Karpas-422 (cell line): ENCODE measurements around the gene SPACA7. TPM values are rescaled to one million over a fixed set of nuclear protein-coding genes. Genes with fewer than 3 reads are reported as not detected.

Source experiments
- DNase-seq: peaks from one replicate; pipeline ENCODE4 v3.0.0-alpha.2; 2015
- H2AFZ ChIP-seq: fragments of 200-600 bp; sonication (generic); 2 replicates; pipeline ENCODE4 v1.6.1; 2014; ENCODE audit warnings: antibody characterized with exemption, low read length, mixed read lengths
- H3K27ac ChIP-seq: fragments of 200-600 bp; sonication (generic); 2 replicates; pipeline ENCODE4 v1.5.1; 2014; ENCODE audit warnings: mild to moderate bottlenecking, low read length, moderate library complexity
- H3K27me3 ChIP-seq: fragments of 200-600 bp; sonication (generic); 2 replicates; pipeline ENCODE4 v1.6.1; 2014; ENCODE audit warnings: low read length, mixed read lengths
- H3K36me3 ChIP-seq: fragments of 200-600 bp; sonication (generic); 2 replicates; pipeline ENCODE4 v1.6.1; 2014; ENCODE audit warnings: low read length, mixed read lengths; ENCODE audit not compliant: insufficient read depth
- H3K4me1 ChIP-seq: fragments of 200-600 bp; sonication (generic); 2 replicates; pipeline ENCODE4 v1.6.1; 2014; ENCODE audit warnings: mild to moderate bottlenecking, low read length, mixed read lengths
- H3K4me2 ChIP-seq: fragments of 200-600 bp; sonication (generic); 2 replicates; pipeline ENCODE4 v1.6.1; 2014; ENCODE audit warnings: low read length, low read depth, mild to moderate bottlenecking; ENCODE audit not compliant: poor library complexity, severe bottlenecking
- H3K4me3 ChIP-seq: fragments of 200-600 bp; sonication (generic); 2 replicates; pipeline ENCODE4 v1.5.1; 2014; ENCODE audit warnings: mild to moderate bottlenecking, antibody characterized with exemption, low read length, mixed read lengths
- H3K79me2 ChIP-seq: fragments of 200-600 bp; sonication (generic); 2 replicates; pipeline ENCODE4 v1.6.1; 2014; ENCODE audit warnings: mild to moderate bottlenecking, low read length, mixed read lengths
- H3K9ac ChIP-seq: fragments of 200-600 bp; sonication (generic); 2 replicates; pipeline ENCODE4 v1.6.0; 2014; ENCODE audit warnings: low read length
- H3K9me2 ChIP-seq: fragments of 200-600 bp; sonication (generic), shearing (Covaris generic); replicated peaks from 2 replicates; pipeline ENCODE4 v1.6.0; 2014; ENCODE audit warnings: mild to moderate bottlenecking, low read length, moderate library complexity; ENCODE audit not compliant: insufficient read depth
- H3K9me3 ChIP-seq: fragments of 300-700, 200-600 bp; sonication (generic); 2 replicates; pipeline ENCODE4 v1.6.1; 2014; ENCODE audit warnings: low read length, mixed read lengths
- H4K20me1 ChIP-seq: fragments of 200-600 bp; sonication (generic); 2 replicates; pipeline ENCODE4 v1.6.1; 2014; ENCODE audit warnings: mild to moderate bottlenecking, antibody characterized with exemption, low read length, low read depth; ENCODE audit not compliant: insufficient read depth
- total RNA-seq: library from RNA; depleted of rRNA; stranded (reverse); fragments of >200 nt; shearing (Covaris generic); gene quantifications from 2 replicates; pipeline ENCODE4 v1.2.3, GENCODE V29; 2014; ENCODE audit warnings: low replicate concordance; rRNA removed

The SPACA7 gene, protein sequence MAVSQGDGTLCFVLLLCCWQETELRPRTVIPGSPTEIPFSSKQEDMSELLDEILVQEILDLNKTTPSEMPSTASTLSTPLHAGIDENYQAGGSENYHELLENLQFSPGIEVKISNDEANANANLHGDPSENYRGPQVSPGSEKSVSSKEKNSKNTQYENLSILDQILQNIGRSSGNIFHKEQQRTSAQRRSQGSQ
- not detected in 2 replicates for total RNA-seq

DNA sequence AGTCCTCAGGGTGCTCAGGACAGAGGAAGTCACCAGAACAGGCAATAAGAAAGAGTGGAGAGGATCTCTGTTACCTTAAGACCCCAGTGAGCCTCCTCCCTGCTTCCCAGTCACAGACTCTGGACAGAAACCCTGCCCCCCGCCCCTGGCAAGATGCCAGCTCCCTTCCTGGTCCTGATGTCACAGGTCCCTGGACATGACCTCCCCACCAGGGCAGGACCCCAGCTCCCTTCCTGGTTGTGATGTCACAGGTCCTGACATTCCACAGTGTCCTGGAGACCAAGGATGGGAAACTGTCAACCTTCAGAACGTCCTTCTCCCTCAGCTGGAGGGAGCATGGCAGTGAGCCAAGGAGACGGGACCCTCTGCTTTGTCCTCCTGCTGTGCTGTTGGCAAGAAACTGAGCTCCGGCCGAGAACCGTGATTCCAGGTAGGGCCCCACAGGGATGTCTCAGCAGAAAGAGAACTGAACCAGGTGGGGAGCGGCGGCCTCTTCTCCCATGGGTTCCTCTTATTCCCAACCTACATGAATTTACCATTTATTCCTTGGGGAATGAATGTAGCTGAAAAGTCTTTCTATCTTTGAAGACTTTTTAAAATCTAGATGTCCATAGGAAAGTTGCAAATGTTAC is at the start of gene SPACA7:
Gene SPACA7 (plus strand): TSS at position 306 of the 632 bp plus-strand sequence. CDS start 31 bp downstream, at position 337.
- H3K4me2 ChIP-seq: no peak within 1 kb of the TSS
- no peaks in the 10 kb centered on the region for H3K79me2 ChIP-seq
- peaks cover 3% of the 10 kb centered on the region; the same call in 1 of the 2 replicates for H3K36me3 ChIP-seq
- DNase-seq: no peak
- H3K9me3 ChIP-seq: peaks cover 2% of the 10 kb centered on the region; the same call in 1 of the 2 replicates
- peaks cover 49% of the 10 kb centered on the region for H3K4me1 ChIP-seq
- no peaks in the 10 kb centered on the region for H4K20me1 ChIP-seq
- no peaks in the 10 kb centered on the region for H3K9me2 ChIP-seq
- H3K9ac ChIP-seq: no peak within 1 kb of the TSS
- no peak within 1 kb of the TSS for H3K27ac ChIP-seq
- H3K27me3 ChIP-seq: no peaks in the 10 kb centered on the region
- no peak within 1 kb of the TSS for H3K4me3 ChIP-seq
- no peak within 1 kb of the TSS for H2AFZ ChIP-seq

DNA sequence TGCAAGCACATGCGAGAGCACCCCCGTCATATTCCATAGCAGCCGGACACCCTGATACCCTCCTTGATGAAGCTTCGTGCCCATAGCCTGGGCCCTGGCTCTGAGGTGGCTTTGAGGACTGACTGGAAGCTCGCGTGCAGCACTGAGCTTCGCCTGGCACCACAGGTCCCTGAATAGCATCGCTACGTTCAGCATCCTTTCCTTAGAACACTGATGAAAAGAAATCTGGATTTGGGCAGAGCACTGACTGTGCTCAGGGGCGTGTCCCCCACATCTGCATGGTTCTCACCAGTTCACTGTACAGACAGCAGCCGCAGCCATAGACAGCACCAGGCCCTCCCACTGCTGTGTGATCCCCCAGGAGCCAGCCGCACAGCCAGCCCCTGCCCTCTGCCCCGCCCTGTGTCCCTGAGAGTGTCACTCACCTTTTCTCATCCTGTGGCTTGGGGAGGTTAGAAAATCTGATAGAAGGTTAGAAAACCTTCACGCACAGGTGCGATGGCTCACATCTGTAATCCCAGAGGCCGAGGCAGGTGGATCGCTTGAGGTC is 49.3 kb upstream of the SPACA7 start:
- H3K27ac ChIP-seq: no peak overlapping the region
- no peak overlapping the region for H2AFZ ChIP-seq
- H3K9me2 ChIP-seq: no peaks in the 10 kb centered on the region
- no peaks in the 10 kb centered on the region for H3K9me3 ChIP-seq
- no peak for DNase-seq
- no peak overlapping the region for H3K4me2 ChIP-seq
- H3K36me3 ChIP-seq: no peaks in the 10 kb centered on the region
- no peak overlapping the region for H3K9ac ChIP-seq
- no peaks in the 10 kb centered on the region for H3K4me1 ChIP-seq
- H3K27me3 ChIP-seq: no peaks in the 10 kb centered on the region
- H3K4me3 ChIP-seq: no peak overlapping the region
- no peaks in the 10 kb centered on the region for H3K79me2 ChIP-seq
- H4K20me1 ChIP-seq: no peaks in the 10 kb centered on the region

DNA sequence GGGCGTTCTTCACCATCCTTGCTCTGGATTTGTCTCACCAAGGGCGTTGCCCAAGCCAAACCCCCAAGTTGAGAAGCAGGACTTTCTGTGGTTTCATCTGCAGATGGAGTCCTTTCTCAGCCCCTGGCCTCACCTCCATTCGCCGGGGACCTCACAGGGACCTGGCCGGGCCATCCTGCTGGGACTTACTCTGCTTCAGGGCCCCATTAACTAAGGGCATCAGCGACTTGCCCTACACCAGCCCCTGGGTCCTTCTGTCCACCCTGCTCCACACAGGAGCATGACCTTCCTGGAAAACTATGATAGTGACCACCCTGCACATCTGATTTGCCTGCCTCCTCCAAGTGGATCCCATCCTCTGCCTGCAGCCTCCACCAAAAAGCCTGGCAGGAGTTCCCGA is 47.2 kb upstream of the SPACA7 start:
- Histone ChIP-seq H3K9me3 (no peaks in the 10 kb centered on the region), H3K79me2 (no peaks in the 10 kb centered on the region), H3K9me2 (no peaks in the 10 kb centered on the region), H3K36me3 (no peaks in the 10 kb centered on the region), H3K4me2 (no peak overlapping the region), H3K4me3 (no peak overlapping the region), H3K27ac (no peak overlapping the region), H2AFZ (no peak overlapping the region), H3K27me3 (no peaks in the 10 kb centered on the region), H4K20me1 (no peaks in the 10 kb centered on the region), H3K4me1 (no peaks in the 10 kb centered on the region), H3K9ac (no peak overlapping the region)
- no peak for DNase-seq

DNA sequence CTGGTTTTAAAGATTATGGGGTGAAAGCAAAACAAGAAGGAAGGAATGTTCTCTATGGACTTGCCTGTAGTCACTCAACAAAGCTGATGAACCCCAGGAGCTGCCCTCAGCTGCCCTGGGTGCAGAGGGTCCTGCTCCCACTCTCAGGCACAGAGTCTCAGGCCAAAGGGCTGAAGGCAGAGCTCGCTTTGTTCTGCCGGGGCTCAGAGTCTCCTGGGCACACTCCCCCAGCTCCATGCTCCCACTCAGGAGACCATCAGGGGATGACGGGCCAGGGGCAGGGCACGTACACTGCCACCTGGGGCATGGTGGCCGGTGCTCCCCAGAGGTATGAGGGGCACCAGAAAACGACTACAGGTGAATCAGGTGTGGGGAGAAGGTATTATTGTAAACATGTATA is 46.8 kb upstream of the SPACA7 start:
- Histone ChIP-seq H3K27me3 (no peaks in the 10 kb centered on the region), H3K4me1 (no peaks in the 10 kb centered on the region)
- no peak for DNase-seq

DNA sequence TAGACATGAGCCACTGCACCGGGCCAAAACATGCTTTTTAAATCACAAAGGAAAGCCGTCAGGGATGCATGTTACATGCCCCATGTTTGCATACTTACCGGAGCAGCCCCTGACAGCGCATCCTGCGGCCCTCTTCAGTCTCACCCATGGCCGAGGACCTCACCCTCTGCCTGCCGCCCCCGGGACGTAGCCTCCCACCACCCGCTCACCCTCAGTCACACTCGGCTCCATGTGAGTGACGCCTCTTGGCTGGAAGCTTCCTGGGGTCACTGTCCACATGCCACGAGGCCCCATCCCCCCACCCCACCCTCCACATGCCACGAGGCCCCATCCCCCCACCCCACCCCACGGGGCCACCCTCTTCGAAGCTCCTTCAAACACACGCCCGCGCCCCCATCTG is 46.1 kb upstream of the SPACA7 start:
- Histone ChIP-seq H3K9ac (no peak overlapping the region), H4K20me1 (no peaks in the 10 kb centered on the region), H3K4me2 (no peak overlapping the region)

More for the DNA sequence above, 46.8 kb upstream of the SPACA7 start:
- Histone ChIP-seq H3K9me2 (no peaks in the 10 kb centered on the region), H3K27ac (no peak overlapping the region), H2AFZ (no peak overlapping the region), H4K20me1 (no peaks in the 10 kb centered on the region), H3K4me3 (no peak overlapping the region), H3K4me2 (no peak overlapping the region), H3K9me3 (no peaks in the 10 kb centered on the region), H3K79me2 (no peaks in the 10 kb centered on the region), H3K9ac (no peak overlapping the region), H3K36me3 (no peaks in the 10 kb centered on the region)

DNA sequence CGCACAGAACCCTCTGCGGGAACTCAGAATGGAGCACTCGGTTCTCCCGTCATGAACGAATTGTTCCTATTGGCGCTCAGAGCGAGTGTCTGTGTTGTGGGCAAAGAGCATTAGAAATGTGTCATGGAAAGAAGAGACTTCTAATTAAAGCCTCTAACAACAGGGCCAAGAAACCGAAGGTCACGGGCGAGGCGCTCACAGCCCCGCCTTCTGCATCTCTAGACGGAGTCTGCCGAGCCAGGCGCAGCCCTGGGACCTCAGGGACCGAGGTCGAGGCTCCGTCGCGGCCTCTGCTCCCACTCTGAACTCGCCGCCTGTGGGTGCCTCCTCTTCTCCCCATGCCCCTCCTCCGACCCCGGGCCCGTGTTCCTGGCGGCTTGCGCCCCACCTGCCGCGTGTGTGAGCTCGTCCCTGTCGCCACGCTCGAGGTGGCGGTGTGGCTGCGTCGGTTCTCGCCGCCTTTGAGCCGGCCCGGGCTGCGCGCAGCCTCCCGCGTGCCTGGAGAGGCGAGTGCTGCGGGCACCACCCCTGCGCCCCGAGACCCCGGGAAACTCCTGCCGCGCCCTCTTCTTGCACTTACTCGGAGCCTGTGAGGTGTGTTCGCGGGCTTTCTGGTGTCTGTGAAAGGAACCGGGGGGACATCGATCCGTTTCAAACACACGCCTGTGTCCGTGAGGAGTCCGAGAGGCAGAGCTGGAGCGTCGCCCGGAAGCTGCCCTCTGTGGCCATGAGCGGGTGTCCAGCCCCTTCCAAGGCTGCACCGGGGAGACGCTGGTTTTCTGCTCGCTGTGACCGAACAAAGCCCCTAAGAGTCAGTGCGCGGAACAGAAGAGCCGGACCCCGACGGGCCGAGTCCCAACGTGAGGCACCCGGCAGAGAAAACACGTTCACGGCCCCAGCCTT is 45.4 kb upstream of the SPACA7 start:
- H3K9me2 ChIP-seq: no peaks in the 10 kb centered on the region
- H3K4me3 ChIP-seq: no peak overlapping the region
- peak; percentile 17 for DNase-seq
- no peaks in the 10 kb centered on the region for H3K9me3 ChIP-seq
- H2AFZ ChIP-seq: no peak overlapping the region
- no peaks in the 10 kb centered on the region for H3K79me2 ChIP-seq
- no peaks in the 10 kb centered on the region for H3K36me3 ChIP-seq
- no peaks in the 10 kb centered on the region for H3K27me3 ChIP-seq
- H3K9ac ChIP-seq: no peak overlapping the region
- H4K20me1 ChIP-seq: no peaks in the 10 kb centered on the region
- H3K4me1 ChIP-seq: no peaks in the 10 kb centered on the region
- H3K4me2 ChIP-seq: no peak overlapping the region
- no peak overlapping the region for H3K27ac ChIP-seq

More for the DNA sequence above, 46.1 kb upstream of the SPACA7 start:
- no peaks in the 10 kb centered on the region for H3K27me3 ChIP-seq
- no peaks in the 10 kb centered on the region for H3K9me2 ChIP-seq
- no peaks in the 10 kb centered on the region for H3K79me2 ChIP-seq
- no peak overlapping the region for H3K27ac ChIP-seq
- no peak overlapping the region for H2AFZ ChIP-seq
- H3K9me3 ChIP-seq: no peaks in the 10 kb centered on the region
- no peaks in the 10 kb centered on the region for H3K36me3 ChIP-seq
- no peak overlapping the region for H3K4me3 ChIP-seq
- no peaks in the 10 kb centered on the region for H3K4me1 ChIP-seq
- DNase-seq: no peak

DNA sequence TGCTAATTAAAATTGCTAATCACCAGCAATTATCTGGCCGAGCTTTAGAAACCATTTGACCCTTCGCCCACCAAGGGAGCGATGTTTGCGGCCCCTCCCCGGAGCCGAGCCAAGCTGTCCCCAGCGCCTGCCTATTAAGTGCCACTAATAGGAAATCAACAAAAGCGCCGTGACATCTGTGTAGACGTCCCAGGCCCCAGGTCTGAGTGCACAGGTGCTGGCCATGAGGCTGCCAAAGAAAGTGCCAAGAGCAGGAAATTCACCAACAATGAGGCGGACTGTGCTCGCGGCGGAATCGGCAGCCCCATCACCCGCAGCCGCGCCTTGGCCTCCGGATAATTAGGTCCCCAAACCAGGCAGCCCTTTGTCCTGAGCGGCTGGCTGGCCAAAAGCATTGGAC is 44.5 kb upstream of the SPACA7 start:
- Histone ChIP-seq H4K20me1 (no peaks in the 10 kb centered on the region), H3K4me2 (no peak overlapping the region), H2AFZ (no peak overlapping the region), H3K9me3 (no peaks in the 10 kb centered on the region), H3K9me2 (no peaks in the 10 kb centered on the region), H3K4me3 (no peak overlapping the region), H3K27ac (no peak overlapping the region), H3K27me3 (no peaks in the 10 kb centered on the region), H3K4me1 (no peaks in the 10 kb centered on the region), H3K36me3 (no peaks in the 10 kb centered on the region), H3K79me2 (no peaks in the 10 kb centered on the region), H3K9ac (no peak overlapping the region)
- no peak for DNase-seq

DNA sequence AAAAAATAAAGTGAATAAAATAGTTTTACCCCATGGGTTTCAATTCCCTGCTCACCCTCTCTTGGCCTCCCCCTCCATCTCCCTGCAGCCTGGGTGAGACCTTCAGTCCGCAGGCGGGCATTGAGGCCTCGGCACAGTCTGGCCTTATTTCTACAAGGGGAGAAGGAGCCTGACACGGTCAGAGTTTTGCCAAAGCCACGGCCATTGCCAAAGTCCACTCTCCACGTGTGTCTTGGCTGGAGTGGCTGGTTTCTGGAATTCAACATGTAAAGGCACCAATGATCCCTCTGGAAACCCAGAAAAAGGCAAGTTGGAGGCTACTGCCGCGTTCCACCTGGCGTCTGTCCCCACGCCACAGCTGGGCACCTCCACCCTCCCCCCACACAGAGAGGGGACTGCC is 43.4 kb upstream of the SPACA7 start:
- Histone ChIP-seq H3K9ac (no peak overlapping the region), H3K9me3 (no peaks in the 10 kb centered on the region), H4K20me1 (no peaks in the 10 kb centered on the region), H3K4me2 (no peak overlapping the region), H3K27ac (no peak overlapping the region), H3K9me2 (no peaks in the 10 kb centered on the region), H3K79me2 (no peaks in the 10 kb centered on the region), H3K4me3 (no peak overlapping the region), H3K4me1 (no peaks in the 10 kb centered on the region), H2AFZ (no peak overlapping the region), H3K36me3 (no peaks in the 10 kb centered on the region), H3K27me3 (no peaks in the 10 kb centered on the region)
- DNase-seq: no peak
